WTC11 (cell line): Measurements from ENCODE around the gene B4GALT2. TPM values are rescaled to one million over a fixed set of nuclear protein-coding genes. Genes with fewer than 3 reads are reported as not detected.

Experiments
- CREB1 ChIP-seq: sonication (generic); formaldehyde crosslinking; IDR thresholded peaks from 2 replicates; pipeline ENCODE4 v1.8.0; 2023; ENCODE audit warnings: mild to moderate bottlenecking, missing genetic modification reagents
- GABPB1 ChIP-seq: sonication (generic); formaldehyde crosslinking; IDR thresholded peaks from 2 replicates; pipeline ENCODE4 v1.8.1; 2023; ENCODE audit warnings: mild to moderate bottlenecking, missing genetic modification reagents
- GTF2I ChIP-seq: fragments of 250-450 bp; sonication (Bioruptor Pico); conservative IDR thresholded peaks from 2 replicates; pipeline ENCODE4 v1.4.0; 2021; ENCODE audit warnings: mild to moderate bottlenecking
- JUN ChIP-seq: sonication (generic); formaldehyde crosslinking; IDR thresholded peaks from 2 replicates; pipeline ENCODE4 v1.8.0; 2023; ENCODE audit warnings: mild to moderate bottlenecking, missing genetic modification reagents
- KAT7 ChIP-seq: sonication (generic); formaldehyde crosslinking; IDR thresholded peaks from 2 replicates; pipeline ENCODE4 v1.8.1; 2023; ENCODE audit warnings: missing genetic modification reagents, mild to moderate bottlenecking, borderline replicate concordance
- MYBL2 ChIP-seq: sonication (generic); formaldehyde crosslinking; IDR thresholded peaks from 2 replicates; pipeline ENCODE4 v1.8.1; 2023; ENCODE audit warnings: mild to moderate bottlenecking, moderate library complexity, missing genetic modification reagents
- NFE2L1 ChIP-seq: sonication (generic); formaldehyde crosslinking; IDR thresholded peaks from 2 replicates; pipeline ENCODE4 v1.8.1; 2023; ENCODE audit warnings: missing genetic modification reagents
- NFYB ChIP-seq: sonication (generic); formaldehyde crosslinking; conservative IDR thresholded peaks from 2 replicates; pipeline ENCODE4 v1.8.0; 2022; ENCODE audit warnings: low read depth, missing genetic modification reagents
- NR3C1 ChIP-seq: sonication (generic); formaldehyde crosslinking; conservative IDR thresholded peaks from 2 replicates; pipeline ENCODE4 v1.8.1; 2023; ENCODE audit warnings: low read depth, mild to moderate bottlenecking, missing genetic modification reagents
- PREB ChIP-seq: sonication (generic); formaldehyde crosslinking; IDR thresholded peaks from 2 replicates; pipeline ENCODE4 v1.8.1; 2022; ENCODE audit warnings: mild to moderate bottlenecking, missing genetic modification reagents, moderate library complexity, borderline replicate concordance
- RORB ChIP-seq: fragments of 250-450 bp; sonication (Bioruptor Pico); IDR thresholded peaks from 2 replicates; pipeline ENCODE4 v1.9.0; 2021; ENCODE audit warnings: mild to moderate bottlenecking
- SP1 ChIP-seq: sonication (generic); formaldehyde crosslinking; conservative IDR thresholded peaks from 2 replicates; pipeline ENCODE4 v1.8.1; 2022; ENCODE audit warnings: missing genetic modification reagents
- TCF7 ChIP-seq: sonication (generic); formaldehyde crosslinking; IDR thresholded peaks from 2 replicates; pipeline ENCODE4 v1.8.0; 2022; ENCODE audit warnings: mild to moderate bottlenecking, low read depth, missing genetic modification reagents, moderate library complexity
- TP53 ChIP-seq: sonication (generic); formaldehyde crosslinking; IDR thresholded peaks from 2 replicates; pipeline ENCODE4 v1.8.1; 2023; ENCODE audit warnings: mild to moderate bottlenecking, missing genetic modification reagents
- ZNF232 ChIP-seq: sonication (generic); formaldehyde crosslinking; IDR thresholded peaks from 2 replicates; pipeline ENCODE4 v1.8.0; 2022; ENCODE audit warnings: mild to moderate bottlenecking, missing genetic modification reagents
- ZNF416 ChIP-seq: fragments of 250-450 bp; sonication (Bioruptor Pico); IDR thresholded peaks from 2 replicates; pipeline ENCODE4 v1.9.0; 2021; ENCODE audit warnings: mild to moderate bottlenecking, inconsistent platforms
- total RNA-seq: library from RNA; stranded (reverse); gene quantifications from 3 replicates; pipeline ENCODE4 v1.2.3, GENCODE V29; 2021
- TF ChIP-seq, protein P1 (sequence below): sonication (generic); formaldehyde crosslinking; IDR thresholded peaks from 2 replicates; pipeline ENCODE4 v1.8.0; 2022; ENCODE audit warnings: mild to moderate bottlenecking, missing genetic modification reagents
- TF ChIP-seq, protein P2 (sequence below): sonication (generic); formaldehyde crosslinking; IDR thresholded peaks from 2 replicates; pipeline ENCODE4 v1.8.1; 2022; ENCODE audit warnings: missing genetic modification reagents, borderline replicate concordance
- TF ChIP-seq, protein P3 (sequence below): sonication (generic); formaldehyde crosslinking; IDR thresholded peaks from 2 replicates; pipeline ENCODE4 v1.8.0; 2022; ENCODE audit warnings: mild to moderate bottlenecking, missing genetic modification reagents
- TF ChIP-seq, protein P4 (sequence below): fragments of 250-450 bp; sonication (Bioruptor Pico); conservative IDR thresholded peaks from 2 replicates; pipeline ENCODE4 v1.9.0; 2021; ENCODE audit warnings: mild to moderate bottlenecking
- TF ChIP-seq, protein P5 (sequence below): sonication (generic); formaldehyde crosslinking; IDR thresholded peaks from 2 replicates; pipeline ENCODE4 v1.8.1; 2023; ENCODE audit warnings: mild to moderate bottlenecking, missing genetic modification reagents, moderate library complexity

B4GALT2 gene
- total RNA-seq, 1 experiment from 2014 or later = 66.7 TPM

GRCh38 chr1:43969746-43970466 lies 9.1 kb upstream of the B4GALT2 start, which contains the start of gene DPH2 (continued):
- no peak for TF ChIP-seq GTF2I (CRISPR knock-in tag)
- no peak for TF ChIP-seq MYBL2 (CRISPR knock-in tag)
- peak; percentile 68 for TF ChIP-seq GABPB1
- TF ChIP-seq, protein P1, sequence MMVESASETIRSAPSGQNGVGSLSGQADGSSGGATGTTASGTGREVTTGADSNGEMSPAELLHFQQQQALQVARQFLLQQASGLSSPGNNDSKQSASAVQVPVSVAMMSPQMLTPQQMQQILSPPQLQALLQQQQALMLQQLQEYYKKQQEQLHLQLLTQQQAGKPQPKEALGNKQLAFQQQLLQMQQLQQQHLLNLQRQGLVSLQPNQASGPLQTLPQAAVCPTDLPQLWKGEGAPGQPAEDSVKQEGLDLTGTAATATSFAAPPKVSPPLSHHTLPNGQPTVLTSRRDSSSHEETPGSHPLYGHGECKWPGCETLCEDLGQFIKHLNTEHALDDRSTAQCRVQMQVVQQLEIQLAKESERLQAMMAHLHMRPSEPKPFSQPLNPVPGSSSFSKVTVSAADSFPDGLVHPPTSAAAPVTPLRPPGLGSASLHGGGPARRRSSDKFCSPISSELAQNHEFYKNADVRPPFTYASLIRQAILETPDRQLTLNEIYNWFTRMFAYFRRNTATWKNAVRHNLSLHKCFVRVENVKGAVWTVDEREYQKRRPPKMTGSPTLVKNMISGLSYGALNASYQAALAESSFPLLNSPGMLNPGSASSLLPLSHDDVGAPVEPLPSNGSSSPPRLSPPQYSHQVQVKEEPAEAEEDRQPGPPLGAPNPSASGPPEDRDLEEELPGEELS (CRISPR knock-in tag) = no peak
- no peak for TF ChIP-seq CREB1
- TF ChIP-seq PREB (CRISPR knock-in tag) = no peak
- TF ChIP-seq TP53 (CRISPR knock-in tag) = no peak
- TF ChIP-seq TCF7 (CRISPR knock-in tag) = no peak
- TF ChIP-seq NFE2L1 (CRISPR knock-in tag) = no peak
- peak; percentile 51; the same call in 1 of the 2 replicates for TF ChIP-seq JUN (CRISPR knock-in tag)
- TF ChIP-seq RORB (CRISPR knock-in tag) = no peak
- TF ChIP-seq, protein P2, sequence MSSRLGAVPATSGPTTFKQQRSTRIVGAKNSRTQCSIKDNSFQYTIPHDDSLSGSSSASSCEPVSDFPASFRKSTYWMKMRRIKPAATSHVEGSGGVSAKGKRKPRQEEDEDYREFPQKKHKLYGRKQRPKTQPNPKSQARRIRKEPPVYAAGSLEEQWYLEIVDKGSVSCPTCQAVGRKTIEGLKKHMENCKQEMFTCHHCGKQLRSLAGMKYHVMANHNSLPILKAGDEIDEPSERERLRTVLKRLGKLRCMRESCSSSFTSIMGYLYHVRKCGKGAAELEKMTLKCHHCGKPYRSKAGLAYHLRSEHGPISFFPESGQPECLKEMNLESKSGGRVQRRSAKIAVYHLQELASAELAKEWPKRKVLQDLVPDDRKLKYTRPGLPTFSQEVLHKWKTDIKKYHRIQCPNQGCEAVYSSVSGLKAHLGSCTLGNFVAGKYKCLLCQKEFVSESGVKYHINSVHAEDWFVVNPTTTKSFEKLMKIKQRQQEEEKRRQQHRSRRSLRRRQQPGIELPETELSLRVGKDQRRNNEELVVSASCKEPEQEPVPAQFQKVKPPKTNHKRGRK (CRISPR knock-in tag) = no peak
- TF ChIP-seq ZNF416 (CRISPR knock-in tag) = no peak
- TF ChIP-seq NFYB (CRISPR knock-in tag) = peak; percentile 82
- TF ChIP-seq, protein P3, sequence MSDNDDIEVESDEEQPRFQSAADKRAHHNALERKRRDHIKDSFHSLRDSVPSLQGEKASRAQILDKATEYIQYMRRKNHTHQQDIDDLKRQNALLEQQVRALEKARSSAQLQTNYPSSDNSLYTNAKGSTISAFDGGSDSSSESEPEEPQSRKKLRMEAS (CRISPR knock-in tag) = peak; percentile 75
- TF ChIP-seq SP1 (CRISPR knock-in tag) = peak; percentile 77
- TF ChIP-seq KAT7 (CRISPR knock-in tag) = no peak
- TF ChIP-seq ZNF232 (CRISPR knock-in tag) = no peak
- no peak for TF ChIP-seq NR3C1 (CRISPR knock-in tag)
- TF ChIP-seq, protein P4, sequence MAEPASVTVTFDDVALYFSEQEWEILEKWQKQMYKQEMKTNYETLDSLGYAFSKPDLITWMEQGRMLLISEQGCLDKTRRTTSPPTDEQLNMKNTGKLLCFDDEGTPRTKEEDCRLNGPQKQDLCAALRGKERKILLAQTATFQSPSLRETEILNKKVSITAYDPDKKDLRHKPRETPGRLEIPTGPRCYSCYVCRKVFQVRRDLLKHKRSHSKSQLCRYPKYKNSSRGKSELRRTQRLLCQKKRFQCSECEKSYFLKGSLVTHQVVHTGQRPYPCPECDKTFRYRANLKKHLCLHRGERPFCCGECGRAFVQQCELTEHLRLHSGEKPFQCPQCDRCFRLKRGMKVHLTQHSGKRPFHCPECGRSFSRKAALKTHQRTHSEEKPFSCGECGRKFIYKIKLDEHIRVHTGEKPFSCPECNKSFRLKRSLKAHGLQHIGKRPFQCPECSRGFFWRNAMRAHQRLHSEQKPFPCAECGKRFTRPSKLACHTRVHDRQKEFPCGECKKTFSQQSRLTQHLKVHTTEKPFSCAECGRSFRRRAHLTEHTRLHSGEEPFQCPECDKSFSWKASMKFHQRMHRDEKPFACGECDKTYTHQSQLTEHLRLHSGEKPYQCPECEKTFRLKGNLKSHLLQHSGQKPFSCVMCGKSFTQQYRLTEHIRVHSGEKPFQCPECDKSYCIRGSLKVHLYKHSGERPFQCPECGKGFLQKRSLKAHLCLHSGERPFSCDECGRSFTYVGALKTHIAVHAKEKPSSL (CRISPR knock-in tag) = no peak
- TF ChIP-seq, protein P5, sequence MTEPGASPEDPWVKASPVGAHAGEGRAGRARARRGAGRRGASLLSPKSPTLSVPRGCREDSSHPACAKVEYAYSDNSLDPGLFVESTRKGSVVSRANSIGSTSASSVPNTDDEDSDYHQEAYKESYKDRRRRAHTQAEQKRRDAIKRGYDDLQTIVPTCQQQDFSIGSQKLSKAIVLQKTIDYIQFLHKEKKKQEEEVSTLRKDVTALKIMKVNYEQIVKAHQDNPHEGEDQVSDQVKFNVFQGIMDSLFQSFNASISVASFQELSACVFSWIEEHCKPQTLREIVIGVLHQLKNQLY (CRISPR knock-in tag) = no peak
